Left colon (tissue), 2 donors: ENCODE data around the gene OR2F1. TPM values are rescaled to one million over a fixed set of nuclear protein-coding genes. Genes with fewer than 3 reads are reported as not detected.
A peak's percentile ranks its signal among the peaks of the same experiment; 100 is the strongest.

Experiments
- ATAC-seq: fragments of 200-7000 bp; cut with Tn5 transposase; one replicate; pipeline ENCODE4 v1.9.1; 2020; ENCODE audit warnings: mild to moderate bottlenecking, moderate library complexity
- DNase-seq, 2 donors: peaks; one replicate each; pipeline ENCODE4 v3.0.0-alpha.2; 2020
- intact Hi-C, 2 donors: fragments of 100-400 bp; cut with DNase I in 1 of 2; cut with micrococcal nuclease in 1 of 2; formaldehyde crosslinking; loops; one replicate each; pipeline versions ENCODE4 v1.11.2 to v1.14.0; 2022; cut with DNase I, micrococcal nuclease
- total RNA-seq, 2 donors: library from RNA; stranded (reverse); fragmentation: NEBNext Ultra II Directional; extraction: Animal tissue kit (Norgen Biotek cat#: 25700); gene quantifications; one replicate each; pipeline ENCODE4 v1.2.1, GENCODE V29; 2021
- donor health status: DM: no; HTN: no; CAD: no.
- donor health status: DM: yes; HTN: yes; CAD: no.

The OR2F1 gene
- total RNA-seq, 2 donors from 2014 or later = not detected

- intact Hi-C loops = no loop called here
- ATAC-seq (no peak), DNase-seq (no peak)
These were observed 7.5 kb upstream of the OR2F1 start for GRCh38 chr7:143947111-143947510.

GRCh38 chr7:143948733-143949132, 5.9 kb upstream of the OR2F1 start:
- ATAC-seq (no peak), DNase-seq (no peak)
- intact Hi-C loops = no loop called here

- DNase-seq (no peak), ATAC-seq (no peak)
- intact Hi-C loops = no loop called here
These were observed 1.2 kb upstream of the OR2F1 start for GRCh38 chr7:143953421-143953820.

- intact Hi-C loops = no loop called here
- no peak for DNase-seq
- ATAC-seq = no peak
These were observed 509 bp upstream of the OR2F1 start for GRCh38 chr7:143954135-143954534.

GRCh38 chr7:143958781-143959180, 4.1 kb downstream of the OR2F1 start:
- no peak for DNase-seq
- intact Hi-C loops = no loop called here
- no peak for ATAC-seq

GRCh38 chr7:143960813-143961610, 6.4 kb downstream of the OR2F1 start:
- intact Hi-C loops = no loop called here
- peak; percentile 86 for ATAC-seq
- no peak for DNase-seq

- DNase-seq = no peak
- intact Hi-C loops = no loop called here
- peak; percentile 53 for ATAC-seq
These were observed 10.6 kb downstream of the OR2F1 start for GRCh38 chr7:143965280-143965679.

- intact Hi-C loops = no loop called here
- no peak for ATAC-seq
- DNase-seq = no peak
These were observed 12.8 kb downstream of the OR2F1 start for GRCh38 chr7:143967398-143967797.

GRCh38 chr7:143973870-143974416, 19.3 kb downstream of the OR2F1 start:
- no peak for DNase-seq
- ATAC-seq = peak; percentile 52
- intact Hi-C loops = no loop called here

- peak in 1 of 2 donors; percentile 38 for DNase-seq
- ATAC-seq = peak; percentile 100
- intact Hi-C loops = no loop called here
These were observed 19.8 kb downstream of the OR2F1 start for GRCh38 chr7:143974459-143974858.

- no peak for DNase-seq
- intact Hi-C loops = no loop called here
- no peak for ATAC-seq
These were observed 21.0 kb downstream of the OR2F1 start for GRCh38 chr7:143975617-143976016.

- no peak for DNase-seq
- intact Hi-C loops = no loop called here
- ATAC-seq = no peak
These were observed 23.9 kb downstream of the OR2F1 start for GRCh38 chr7:143978585-143978984.

GRCh38 chr7:143979359-143979758, 24.7 kb downstream of the OR2F1 start:
- no peak for DNase-seq
- ATAC-seq = no peak
- intact Hi-C loops = no loop called here

- DNase-seq (no peak), ATAC-seq (no peak)
- intact Hi-C loops = no loop called here
These were observed 25.4 kb downstream of the OR2F1 start for GRCh38 chr7:143979998-143980397.

- ATAC-seq (no peak), DNase-seq (no peak)
- intact Hi-C loops = no loop called here
These were observed 26.3 kb downstream of the OR2F1 start for GRCh38 chr7:143980746-143981510.

- DNase-seq (no peak), ATAC-seq (no peak)
- intact Hi-C loops = no loop called here
These were observed 29.3 kb downstream of the OR2F1 start for GRCh38 chr7:143983960-143984359.

- DNase-seq (no peak), ATAC-seq (no peak)
- intact Hi-C loops = no loop called here
These were observed 32.9 kb downstream of the OR2F1 start for GRCh38 chr7:143987513-143987912.

- no peak for DNase-seq
- intact Hi-C loops = no loop called here
- no peak for ATAC-seq
These were observed 34.5 kb downstream of the OR2F1 start for GRCh38 chr7:143988976-143989745.

GRCh38 chr7:143992670-143993069, 38.0 kb downstream of the OR2F1 start:
- intact Hi-C loops = no loop called here
- no peak for DNase-seq
- ATAC-seq = no peak
